Epithelial cell of umbilical artery (primary cell): ENCODE results near the gene CWF19L1. TPM values are rescaled to one million over a fixed set of nuclear protein-coding genes. Genes with fewer than 3 reads are reported as not detected.

ENCODE experiments used
- total RNA-seq: library from RNA; depleted of rRNA; stranded (reverse); fragments of >200 nt; gene quantifications from 2 replicates; pipeline ENCODE4 v1.2.3, GENCODE V29; 2014

CWF19L1 gene
- 41.3 and 43.0 TPM in 2 replicates for total RNA-seq

DNA sequence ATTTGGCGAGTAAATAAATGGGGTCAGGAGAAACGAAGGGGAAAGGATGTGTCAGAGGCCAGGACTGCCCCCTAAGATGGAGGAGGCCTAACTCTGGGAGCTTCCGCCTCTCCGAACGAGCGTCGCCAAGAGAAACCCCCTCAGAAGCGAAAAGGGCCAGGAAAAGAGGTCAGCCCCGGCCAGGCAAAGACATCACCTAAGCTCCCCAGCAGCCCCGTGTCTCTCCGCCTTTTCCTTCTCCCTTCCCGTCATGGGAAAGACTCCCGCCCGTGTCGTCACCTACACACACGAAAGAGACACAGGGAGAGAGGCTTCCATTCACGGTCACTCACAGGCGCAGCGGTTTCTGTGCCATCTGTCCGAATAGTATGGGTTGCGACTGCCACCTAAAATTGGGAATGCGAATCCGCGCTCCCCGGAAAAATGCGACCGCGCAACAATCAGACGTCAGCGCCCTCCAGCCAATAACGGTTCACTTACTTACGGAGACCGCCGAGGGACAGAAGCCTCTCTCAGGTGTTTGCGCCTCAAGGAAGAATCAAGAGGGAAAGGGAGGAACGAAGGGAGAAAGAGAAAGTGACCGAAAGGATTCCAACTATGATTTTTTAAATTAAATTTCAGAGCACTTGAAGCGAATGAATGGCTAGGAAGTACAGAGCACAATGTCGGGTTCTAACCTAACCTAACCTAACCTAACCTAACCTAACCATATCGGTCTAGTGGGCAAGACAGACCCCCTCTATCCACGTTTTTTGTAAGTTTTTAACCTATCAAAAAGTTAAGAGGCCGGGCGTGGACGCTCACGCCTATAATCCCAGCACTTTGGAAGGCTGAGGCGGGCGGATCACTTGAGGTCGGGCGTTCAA is at the start of gene CWF19L1:
Gene CWF19L1 (minus strand): TSS at position 400 of the 866 bp plus-strand sequence. CDS start 45 bp downstream, at position 355.

GRCh38 chr10:100286051-100287033 is 18.9 kb upstream of the CWF19L1 start, which contains the start of gene BLOC1S2:
BLOC1S2 (minus strand) TSS chr10:100286680; CDS start chr10:100286659, 21 bp downstream.

GRCh38 chr10:100185364-100186252 is 81.8 kb downstream of the CWF19L1 start, which contains the start of gene ERLIN1:
ERLIN1 (minus strand) TSS chr10:100186029; CDS start chr10:100185626, 403 bp downstream.

Other genes with a start within 250 kb of the CWF19L1 start
- not detected in 2 replicates for gene CPN1, start 185.8 kb downstream of the CWF19L1 start, total RNA-seq
- 35.4 and 74.0 TPM in 2 replicates for gene ERLIN1, start 81.6 kb downstream of the CWF19L1 start, total RNA-seq
- gene CHUK, start 38.0 kb downstream of the CWF19L1 start, total RNA-seq, result 27.6 and 30.9 TPM in 2 replicates
- 56.5 and 65.9 TPM in 2 replicates for gene BLOC1S2, start 19.0 kb upstream of the CWF19L1 start, total RNA-seq
- not detected in 2 replicates for gene PKD2L1, start 62.6 kb upstream of the CWF19L1 start, total RNA-seq
- gene SCD, start 79.6 kb upstream of the CWF19L1 start, total RNA-seq, result 99.4 and 146 TPM in 2 replicates
- gene WNT8B, start 195.4 kb upstream of the CWF19L1 start, total RNA-seq, result not detected in 2 replicates